ENCODE measurements around the gene HLA-B.

Gene HLA-B

GRCh38 chr6:31403283-31404060 lies 46.5 kb upstream of the HLA-B start, which contains the start of gene MICA (continued):
- TF ChIP-seq GLIS1 (tag by site-specific recombination; IDR thresholded peaks at IDR 0.05) = no peak
- peak; percentile 91 for TF ChIP-seq PRDM1 (tag by site-specific recombination; IDR thresholded peaks at IDR 0.05)
- no peak for TF ChIP-seq ZNF830 (tag by site-specific recombination; IDR thresholded peaks at IDR 0.05; ENCODE audit: low read depth)
- TF ChIP-seq, protein P1, sequence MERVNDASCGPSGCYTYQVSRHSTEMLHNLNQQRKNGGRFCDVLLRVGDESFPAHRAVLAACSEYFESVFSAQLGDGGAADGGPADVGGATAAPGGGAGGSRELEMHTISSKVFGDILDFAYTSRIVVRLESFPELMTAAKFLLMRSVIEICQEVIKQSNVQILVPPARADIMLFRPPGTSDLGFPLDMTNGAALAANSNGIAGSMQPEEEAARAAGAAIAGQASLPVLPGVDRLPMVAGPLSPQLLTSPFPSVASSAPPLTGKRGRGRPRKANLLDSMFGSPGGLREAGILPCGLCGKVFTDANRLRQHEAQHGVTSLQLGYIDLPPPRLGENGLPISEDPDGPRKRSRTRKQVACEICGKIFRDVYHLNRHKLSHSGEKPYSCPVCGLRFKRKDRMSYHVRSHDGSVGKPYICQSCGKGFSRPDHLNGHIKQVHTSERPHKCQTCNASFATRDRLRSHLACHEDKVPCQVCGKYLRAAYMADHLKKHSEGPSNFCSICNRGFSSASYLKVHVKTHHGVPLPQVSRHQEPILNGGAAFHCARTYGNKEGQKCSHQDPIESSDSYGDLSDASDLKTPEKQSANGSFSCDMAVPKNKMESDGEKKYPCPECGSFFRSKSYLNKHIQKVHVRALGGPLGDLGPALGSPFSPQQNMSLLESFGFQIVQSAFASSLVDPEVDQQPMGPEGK (tag by site-specific recombination; IDR thresholded peaks at IDR 0.05) = peak; percentile 90
- peak; percentile 77; the same call in 1 of the 2 replicates for TF ChIP-seq BCL11A (tag by site-specific recombination; IDR thresholded peaks at IDR 0.05; ENCODE audit: low read depth)
- TF ChIP-seq, protein P2, sequence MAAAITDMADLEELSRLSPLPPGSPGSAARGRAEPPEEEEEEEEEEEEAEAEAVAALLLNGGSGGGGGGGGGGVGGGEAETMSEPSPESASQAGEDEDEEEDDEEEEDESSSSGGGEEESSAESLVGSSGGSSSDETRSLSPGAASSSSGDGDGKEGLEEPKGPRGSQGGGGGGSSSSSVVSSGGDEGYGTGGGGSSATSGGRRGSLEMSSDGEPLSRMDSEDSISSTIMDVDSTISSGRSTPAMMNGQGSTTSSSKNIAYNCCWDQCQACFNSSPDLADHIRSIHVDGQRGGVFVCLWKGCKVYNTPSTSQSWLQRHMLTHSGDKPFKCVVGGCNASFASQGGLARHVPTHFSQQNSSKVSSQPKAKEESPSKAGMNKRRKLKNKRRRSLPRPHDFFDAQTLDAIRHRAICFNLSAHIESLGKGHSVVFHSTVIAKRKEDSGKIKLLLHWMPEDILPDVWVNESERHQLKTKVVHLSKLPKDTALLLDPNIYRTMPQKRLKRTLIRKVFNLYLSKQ (tag by site-specific recombination; IDR thresholded peaks at IDR 0.05; ENCODE audit: borderline replicate concordance) = peak; percentile 40; the same call in 1 of the 2 replicates
- TF ChIP-seq ZEB2 (tag by site-specific recombination; IDR thresholded peaks at IDR 0.05) = peak; percentile 75; the same call in 1 of the 2 replicates
- TF ChIP-seq ZNF558 (tag by site-specific recombination; IDR thresholded peaks at IDR 0.05) = no peak
- peak; percentile 56 for TF ChIP-seq KLF17 (tag by site-specific recombination; IDR thresholded peaks at IDR 0.05)
- TF ChIP-seq, protein P3, sequence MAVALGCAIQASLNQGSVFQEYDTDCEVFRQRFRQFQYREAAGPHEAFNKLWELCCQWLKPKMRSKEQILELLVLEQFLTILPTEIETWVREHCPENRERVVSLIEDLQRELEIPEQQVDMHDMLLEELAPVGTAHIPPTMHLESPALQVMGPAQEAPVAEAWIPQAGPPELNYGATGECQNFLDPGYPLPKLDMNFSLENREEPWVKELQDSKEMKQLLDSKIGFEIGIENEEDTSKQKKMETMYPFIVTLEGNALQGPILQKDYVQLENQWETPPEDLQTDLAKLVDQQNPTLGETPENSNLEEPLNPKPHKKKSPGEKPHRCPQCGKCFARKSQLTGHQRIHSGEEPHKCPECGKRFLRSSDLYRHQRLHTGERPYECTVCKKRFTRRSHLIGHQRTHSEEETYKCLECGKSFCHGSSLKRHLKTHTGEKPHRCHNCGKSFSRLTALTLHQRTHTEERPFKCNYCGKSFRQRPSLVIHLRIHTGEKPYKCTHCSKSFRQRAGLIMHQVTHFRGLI (tag by site-specific recombination; IDR thresholded peaks at IDR 0.05) = no peak; the same call in 1 of the 2 replicates
- no peak for TF ChIP-seq ZNF202 (tag by site-specific recombination; IDR thresholded peaks at IDR 0.05; ENCODE audit: borderline replicate concordance)
- TF ChIP-seq ZNF23 (tag by site-specific recombination; IDR thresholded peaks at IDR 0.05; ENCODE audit: borderline replicate concordance) = no peak
- peak; percentile 44 for TF ChIP-seq SP3 (tag by site-specific recombination; IDR thresholded peaks at IDR 0.05)
- 0 out of 2 replicates have a peak, but pooled peaks have one; percentile 45 for TF ChIP-seq ZNF2 (tag by site-specific recombination; IDR thresholded peaks at IDR 0.05)
- peak; percentile 78 for TF ChIP-seq ZBTB48 (tag by site-specific recombination; IDR thresholded peaks at IDR 0.05)
- TF ChIP-seq ZNF837 (tag by site-specific recombination; IDR thresholded peaks at IDR 0.05) = no peak
- TF ChIP-seq, protein P4, sequence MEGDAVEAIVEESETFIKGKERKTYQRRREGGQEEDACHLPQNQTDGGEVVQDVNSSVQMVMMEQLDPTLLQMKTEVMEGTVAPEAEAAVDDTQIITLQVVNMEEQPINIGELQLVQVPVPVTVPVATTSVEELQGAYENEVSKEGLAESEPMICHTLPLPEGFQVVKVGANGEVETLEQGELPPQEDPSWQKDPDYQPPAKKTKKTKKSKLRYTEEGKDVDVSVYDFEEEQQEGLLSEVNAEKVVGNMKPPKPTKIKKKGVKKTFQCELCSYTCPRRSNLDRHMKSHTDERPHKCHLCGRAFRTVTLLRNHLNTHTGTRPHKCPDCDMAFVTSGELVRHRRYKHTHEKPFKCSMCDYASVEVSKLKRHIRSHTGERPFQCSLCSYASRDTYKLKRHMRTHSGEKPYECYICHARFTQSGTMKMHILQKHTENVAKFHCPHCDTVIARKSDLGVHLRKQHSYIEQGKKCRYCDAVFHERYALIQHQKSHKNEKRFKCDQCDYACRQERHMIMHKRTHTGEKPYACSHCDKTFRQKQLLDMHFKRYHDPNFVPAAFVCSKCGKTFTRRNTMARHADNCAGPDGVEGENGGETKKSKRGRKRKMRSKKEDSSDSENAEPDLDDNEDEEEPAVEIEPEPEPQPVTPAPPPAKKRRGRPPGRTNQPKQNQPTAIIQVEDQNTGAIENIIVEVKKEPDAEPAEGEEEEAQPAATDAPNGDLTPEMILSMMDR (tag by site-specific recombination; IDR thresholded peaks at IDR 0.05) = peak; percentile 84
- peak; percentile 67; the same call in 1 of the 2 replicates for TF ChIP-seq ZNF501 (tag by site-specific recombination; IDR thresholded peaks at IDR 0.05)
- no peak for TF ChIP-seq ZNF132 (tag by site-specific recombination; IDR thresholded peaks at IDR 0.05; ENCODE audit: borderline replicate concordance)
- no peak for TF ChIP-seq ZNF791 (tag by site-specific recombination; IDR thresholded peaks at IDR 0.05)
- TF ChIP-seq ZNF555 (tag by site-specific recombination; conservative IDR thresholded peaks at IDR 0.05) = no peak
- TF ChIP-seq ZNF366 (tag by site-specific recombination; conservative IDR thresholded peaks at IDR 0.05) = peak; percentile 46; the same call in 1 of the 2 replicates
- no peak for TF ChIP-seq ZNF274 (IDR thresholded peaks at IDR 0.05; ENCODE audit: low read length)
- TF ChIP-seq ZNF274 (tag by site-specific recombination; IDR thresholded peaks at IDR 0.05; ENCODE audit: borderline replicate concordance) = no peak
- TF ChIP-seq ZNF24 (tag by site-specific recombination; IDR thresholded peaks at IDR 0.05) = peak; percentile 41; the same call in 1 of the 2 replicates
- TF ChIP-seq ZNF302 (tag by site-specific recombination; IDR thresholded peaks at IDR 0.05; ENCODE audit: low read depth) = no peak
- peak; percentile 29; the same call in 1 of the 2 replicates for TF ChIP-seq ZNF76 (tag by site-specific recombination; IDR thresholded peaks at IDR 0.05; ENCODE audit: borderline replicate concordance, low read depth)
- TF ChIP-seq ZNF324 (tag by site-specific recombination; IDR thresholded peaks at IDR 0.05) = peak; percentile 28; the same call in 1 of the 2 replicates
- TF ChIP-seq ZNF548 (tag by site-specific recombination; IDR thresholded peaks at IDR 0.05) = no peak
- no peak for TF ChIP-seq ZNF350 (tag by site-specific recombination; IDR thresholded peaks at IDR 0.05)
- TF ChIP-seq ZNF707 (tag by site-specific recombination; IDR thresholded peaks at IDR 0.05) = no peak; the same call in 1 of the 2 replicates
- TF ChIP-seq ZNF626 (tag by site-specific recombination; IDR thresholded peaks at IDR 0.05) = no peak
- TF ChIP-seq YY1 (tag by site-specific recombination; IDR thresholded peaks at IDR 0.05) = no peak

All from HEK293 (cell line).